ENCODE data around the gene KLHL1.

DNA sequence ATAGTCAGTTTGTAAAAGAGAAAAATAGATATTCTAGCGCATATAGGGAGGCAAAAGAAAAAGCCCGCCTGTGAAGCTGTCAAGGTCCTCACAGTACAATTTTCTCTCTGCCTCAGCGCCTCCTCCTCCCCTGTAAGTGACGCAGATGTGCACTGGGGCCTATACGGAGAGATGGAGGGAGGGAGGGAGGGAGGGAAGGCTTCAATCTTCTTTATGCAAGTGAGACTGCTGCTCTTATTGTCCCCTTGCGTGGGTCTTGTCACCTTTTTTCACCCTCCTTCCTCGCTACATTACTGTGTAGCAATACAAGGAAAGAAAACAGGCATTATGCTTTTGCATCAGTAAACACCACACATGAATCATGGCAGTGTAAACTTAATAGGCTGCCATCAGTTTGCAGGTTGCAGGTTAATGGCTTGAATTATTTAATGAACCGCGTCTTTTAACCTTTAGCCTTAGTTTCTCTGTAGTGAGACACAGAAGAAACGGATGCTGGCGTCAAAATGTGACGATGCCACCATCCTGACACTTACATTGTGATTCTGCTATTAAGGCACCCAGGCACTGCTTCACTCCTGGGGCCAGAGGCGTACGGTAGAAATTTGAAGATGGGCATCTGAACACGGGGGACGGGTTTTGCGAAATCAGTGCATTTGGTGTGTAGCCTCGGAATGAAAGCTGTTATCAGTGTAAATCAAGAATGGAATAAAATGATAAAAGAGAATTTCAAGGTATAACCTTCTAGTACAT lies at the start of gene KLHL1:
- TF ChIP-seq, protein P1, sequence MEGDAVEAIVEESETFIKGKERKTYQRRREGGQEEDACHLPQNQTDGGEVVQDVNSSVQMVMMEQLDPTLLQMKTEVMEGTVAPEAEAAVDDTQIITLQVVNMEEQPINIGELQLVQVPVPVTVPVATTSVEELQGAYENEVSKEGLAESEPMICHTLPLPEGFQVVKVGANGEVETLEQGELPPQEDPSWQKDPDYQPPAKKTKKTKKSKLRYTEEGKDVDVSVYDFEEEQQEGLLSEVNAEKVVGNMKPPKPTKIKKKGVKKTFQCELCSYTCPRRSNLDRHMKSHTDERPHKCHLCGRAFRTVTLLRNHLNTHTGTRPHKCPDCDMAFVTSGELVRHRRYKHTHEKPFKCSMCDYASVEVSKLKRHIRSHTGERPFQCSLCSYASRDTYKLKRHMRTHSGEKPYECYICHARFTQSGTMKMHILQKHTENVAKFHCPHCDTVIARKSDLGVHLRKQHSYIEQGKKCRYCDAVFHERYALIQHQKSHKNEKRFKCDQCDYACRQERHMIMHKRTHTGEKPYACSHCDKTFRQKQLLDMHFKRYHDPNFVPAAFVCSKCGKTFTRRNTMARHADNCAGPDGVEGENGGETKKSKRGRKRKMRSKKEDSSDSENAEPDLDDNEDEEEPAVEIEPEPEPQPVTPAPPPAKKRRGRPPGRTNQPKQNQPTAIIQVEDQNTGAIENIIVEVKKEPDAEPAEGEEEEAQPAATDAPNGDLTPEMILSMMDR (IDR thresholded peaks at IDR 0.05) = no peak
- TF ChIP-seq POLR2A (IDR thresholded peaks at IDR 0.05) = no peak

All from adrenal gland (tissue), 5 donors.